LNCaP clone FGC (cell line): ENCODE data around the gene KRTAP10-4.
"Not testable (repeated sequence)": the region's sequence is repeated elsewhere in the genome, so short reads cannot be mapped to it uniquely, and the experiment has no call there.

Source experiments
- DNase-seq: peaks from one replicate; pipeline ENCODE4 v3.0.0-alpha.2; 2011; ENCODE audit warnings: low read depth
- H3K4me3 ChIP-seq: 2 replicates; pipeline ENCODE4 v1.5.1; 2011; ENCODE audit warnings: mild to moderate bottlenecking, low read depth, low read length, control low read depth
- TF ChIP-seq, protein P1 (sequence below): IDR thresholded peaks from 2 replicates; pipeline ENCODE4 v1.5.1; 2012; ENCODE audit warnings: mild to moderate bottlenecking; ENCODE audit not compliant: control insufficient read depth, insufficient read depth; ENCODE audit errors: extremely low read depth

KRTAP10-4 gene

DNA sequence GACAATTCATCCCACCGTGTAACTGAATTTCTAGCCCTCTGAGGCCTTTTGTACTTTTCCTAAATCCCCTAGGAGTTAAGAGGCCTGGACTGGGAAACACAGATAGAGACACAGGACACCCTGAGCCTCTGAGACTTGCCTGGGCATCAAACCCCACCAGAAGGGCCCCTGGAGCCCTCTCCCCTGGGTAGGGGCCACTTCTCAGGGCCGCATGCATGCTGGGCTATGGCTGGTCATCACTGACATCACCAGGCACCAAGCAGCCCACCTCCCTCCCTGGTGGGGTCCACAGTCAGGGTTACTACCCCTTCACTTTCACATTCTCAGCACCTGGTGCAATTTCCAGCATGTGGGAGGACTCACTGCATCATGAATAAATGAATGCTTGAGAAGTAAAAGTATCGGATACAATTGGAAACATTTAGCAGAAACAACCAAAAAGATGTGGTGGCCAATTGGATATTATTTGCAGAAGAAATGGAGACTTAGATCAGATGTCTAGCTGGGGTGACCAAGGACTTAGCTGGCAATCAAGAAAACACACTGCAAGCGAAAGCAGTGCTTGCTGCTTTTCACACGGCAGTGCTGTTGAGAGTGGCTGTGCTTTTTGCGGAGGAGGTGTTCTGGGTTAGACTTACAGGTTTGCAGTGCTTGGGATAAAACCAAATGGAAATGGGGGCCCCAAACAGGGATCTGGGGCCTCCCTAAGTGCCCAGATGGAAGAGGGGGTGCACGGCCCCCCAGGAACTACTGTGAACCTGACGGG lies 25.9 kb downstream of the KRTAP10-4 start:
- TF ChIP-seq, protein P1, sequence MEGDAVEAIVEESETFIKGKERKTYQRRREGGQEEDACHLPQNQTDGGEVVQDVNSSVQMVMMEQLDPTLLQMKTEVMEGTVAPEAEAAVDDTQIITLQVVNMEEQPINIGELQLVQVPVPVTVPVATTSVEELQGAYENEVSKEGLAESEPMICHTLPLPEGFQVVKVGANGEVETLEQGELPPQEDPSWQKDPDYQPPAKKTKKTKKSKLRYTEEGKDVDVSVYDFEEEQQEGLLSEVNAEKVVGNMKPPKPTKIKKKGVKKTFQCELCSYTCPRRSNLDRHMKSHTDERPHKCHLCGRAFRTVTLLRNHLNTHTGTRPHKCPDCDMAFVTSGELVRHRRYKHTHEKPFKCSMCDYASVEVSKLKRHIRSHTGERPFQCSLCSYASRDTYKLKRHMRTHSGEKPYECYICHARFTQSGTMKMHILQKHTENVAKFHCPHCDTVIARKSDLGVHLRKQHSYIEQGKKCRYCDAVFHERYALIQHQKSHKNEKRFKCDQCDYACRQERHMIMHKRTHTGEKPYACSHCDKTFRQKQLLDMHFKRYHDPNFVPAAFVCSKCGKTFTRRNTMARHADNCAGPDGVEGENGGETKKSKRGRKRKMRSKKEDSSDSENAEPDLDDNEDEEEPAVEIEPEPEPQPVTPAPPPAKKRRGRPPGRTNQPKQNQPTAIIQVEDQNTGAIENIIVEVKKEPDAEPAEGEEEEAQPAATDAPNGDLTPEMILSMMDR, result no peak
- no peak for DNase-seq
- no peak overlapping the region for H3K4me3 ChIP-seq

- not testable (repeated sequence) for DNase-seq, H3K4me3 ChIP-seq
Measured at GRCh38 chr21:44600118-44600978, 26.8 kb downstream of the KRTAP10-4 start, which contains the start of gene KRTAP10-7. TSS of gene KRTAP10-7 (plus strand) at chr21:44600597. CDS start at chr21:44600622, 25 bp downstream.

GRCh38 chr21:44601091-44601490 lies 27.6 kb downstream of the KRTAP10-4 start:
- not testable (repeated sequence) for H3K4me3 ChIP-seq, DNase-seq
- TF ChIP-seq, protein P1, result peak; percentile 43

- no peak overlapping the region for H3K4me3 ChIP-seq
Measured at GRCh38 chr21:44601596-44602462, 28.3 kb downstream of the KRTAP10-4 start.

GRCh38 chr21:44602463-44602850 lies 28.9 kb downstream of the KRTAP10-4 start:
- DNase-seq, result no peak
- H3K4me3 ChIP-seq, result no peak overlapping the region
- TF ChIP-seq, protein P1, result no peak

More at GRCh38 chr21:44601596-44602462, 28.3 kb downstream of the KRTAP10-4 start:
- DNase-seq, result no peak
- TF ChIP-seq, protein P1, result no peak

- TF ChIP-seq, protein P1, result no peak
- no peak for DNase-seq
Measured at GRCh38 chr21:44603109-44603875, 29.8 kb downstream of the KRTAP10-4 start.

More at GRCh38 chr21:44603109-44603875, 29.8 kb downstream of the KRTAP10-4 start:
- no peak overlapping the region for H3K4me3 ChIP-seq
